Posterior vena cava (tissue), 2 donors: ENCODE results near the gene CLTRN. TPM values are rescaled to one million over a fixed set of nuclear protein-coding genes. Genes with fewer than 3 reads are reported as not detected.

Experiments
- DNase-seq: peaks from one replicate; pipeline ENCODE4 v3.0.0-alpha.2; 2020; ENCODE audit warnings: low spot score
- intact Hi-C, 2 donors: fragments of 100-400 bp; cut with DNase I; formaldehyde crosslinking; loops; one replicate each; pipeline versions ENCODE4 v1.14.1 to v1.14.2; 2022 to 2023
- total RNA-seq, 2 donors: library from RNA; stranded (reverse); fragmentation: NEBNext Ultra II Directional; extraction: Animal tissue kit (Norgen Biotek cat#: 25700); gene quantifications; one replicate each; pipeline ENCODE4 v1.2.1, GENCODE V29; 2021
- donor health status: DM: yes; HTN: yes; CAD: no.
- donor health status: DM: yes; HTN: yes; CAD: no.

Gene CLTRN
- total RNA-seq, 2 donors from 2014 or later: 0.48 to 0.51 TPM

DNA sequence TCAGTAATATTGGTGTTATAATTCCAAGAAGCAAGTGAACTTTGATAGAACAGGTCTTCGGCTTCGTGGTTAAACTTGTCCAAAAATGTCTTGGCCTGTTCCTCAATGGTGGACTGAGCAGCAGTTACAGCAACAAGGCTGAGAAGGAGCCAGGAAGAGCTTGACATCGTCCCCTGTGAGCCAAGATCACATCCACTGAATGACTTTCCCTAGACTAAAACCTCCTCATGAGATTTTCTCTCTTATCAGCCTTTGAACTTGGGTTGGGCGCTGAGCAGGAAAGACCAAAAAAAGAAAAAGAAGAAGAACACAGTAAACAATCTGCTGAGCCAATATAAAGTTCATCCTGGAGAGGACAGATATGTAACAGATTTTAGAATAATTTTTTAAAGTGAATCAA is 63.9 kb downstream of the CLTRN start, which contains the start of gene ACE2:
Gene ACE2, minus strand, starts transcription at position 216 of the 400 bp plus-strand sequence. Its CDS starts 49 bp downstream, at position 167.
- intact Hi-C loops: no loop called here
- DNase-seq: no peak

DNA sequence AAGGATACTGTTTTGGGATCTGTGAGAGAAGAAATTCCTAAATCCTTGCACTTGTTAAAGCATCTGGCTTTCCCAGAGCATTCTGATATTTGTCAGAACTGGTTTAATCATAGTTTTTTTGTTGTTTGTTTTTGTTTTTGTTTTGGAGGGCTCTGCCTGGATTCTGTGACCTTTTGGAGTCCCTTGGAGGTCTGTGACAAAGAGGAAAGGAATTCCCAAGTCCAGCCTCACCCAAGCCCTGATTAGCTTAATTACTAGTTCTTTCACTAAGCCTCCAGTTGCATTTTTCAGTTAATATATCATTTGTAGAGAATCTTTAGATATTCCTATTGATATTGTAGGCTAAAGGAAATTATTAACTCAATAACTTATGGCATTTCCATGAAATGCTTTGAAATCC is 64.6 kb downstream of the CLTRN start:
- DNase-seq: no peak
- intact Hi-C loops: no loop called here

DNA sequence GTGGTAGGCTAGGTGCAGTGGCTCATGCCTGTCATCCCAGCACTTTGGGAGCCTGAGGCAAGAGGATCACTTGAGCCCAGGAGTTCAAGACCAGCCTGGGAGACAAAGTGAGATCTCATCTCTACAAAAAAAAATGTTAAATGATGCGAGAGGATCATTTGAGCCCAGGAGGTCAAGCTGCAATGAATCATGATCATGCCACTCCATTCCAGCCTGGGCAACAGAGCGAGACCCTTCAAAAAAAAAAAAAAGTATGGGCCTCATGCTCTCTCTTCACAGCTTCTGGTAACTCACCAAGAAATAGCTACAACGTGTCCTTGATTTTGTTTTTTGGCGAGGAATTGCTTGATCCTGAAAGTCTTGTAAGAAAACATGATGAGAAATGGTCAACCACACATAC is 65.1 kb downstream of the CLTRN start:
- intact Hi-C loops: no loop called here
- DNase-seq: no peak

DNA sequence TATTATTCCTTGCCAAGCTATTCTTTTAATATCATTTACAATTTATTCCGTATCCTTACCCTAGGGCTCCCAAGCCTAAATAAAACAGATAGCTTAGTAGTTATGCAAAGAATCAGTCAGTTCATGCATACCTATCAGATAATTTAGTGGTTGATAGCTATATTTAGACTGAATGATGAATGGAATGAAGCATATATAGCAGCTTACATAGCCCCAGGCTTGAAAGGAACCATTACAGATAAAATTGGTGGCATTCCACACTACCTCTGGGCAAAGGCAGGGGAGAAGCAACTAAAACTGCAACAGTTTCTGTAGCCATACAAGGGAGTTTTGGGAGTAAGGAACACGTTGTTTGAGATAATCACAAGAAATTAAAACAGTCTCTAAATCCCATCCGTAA is 66.6 kb downstream of the CLTRN start:
- DNase-seq: no peak
- intact Hi-C loops: no loop called here

DNA sequence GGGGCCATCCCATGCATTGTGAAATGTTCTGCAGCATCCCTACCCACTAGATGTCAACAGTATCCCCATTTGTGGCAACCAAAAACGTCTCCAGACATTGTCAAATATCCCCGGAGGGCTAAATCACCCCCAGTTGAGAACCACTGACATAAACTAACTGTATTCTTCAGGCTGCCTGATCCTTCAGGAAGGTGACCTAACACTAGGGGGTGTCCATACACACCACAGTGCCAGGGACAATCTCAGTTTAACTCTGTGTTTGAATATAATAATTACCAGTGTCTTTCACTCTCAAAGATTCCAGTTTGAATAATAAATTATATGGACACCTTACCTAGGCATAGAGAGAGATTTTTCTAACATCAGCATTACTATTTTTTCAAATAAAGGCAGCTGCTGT is 70.2 kb downstream of the CLTRN start:
- intact Hi-C loops: no loop called here

DNA sequence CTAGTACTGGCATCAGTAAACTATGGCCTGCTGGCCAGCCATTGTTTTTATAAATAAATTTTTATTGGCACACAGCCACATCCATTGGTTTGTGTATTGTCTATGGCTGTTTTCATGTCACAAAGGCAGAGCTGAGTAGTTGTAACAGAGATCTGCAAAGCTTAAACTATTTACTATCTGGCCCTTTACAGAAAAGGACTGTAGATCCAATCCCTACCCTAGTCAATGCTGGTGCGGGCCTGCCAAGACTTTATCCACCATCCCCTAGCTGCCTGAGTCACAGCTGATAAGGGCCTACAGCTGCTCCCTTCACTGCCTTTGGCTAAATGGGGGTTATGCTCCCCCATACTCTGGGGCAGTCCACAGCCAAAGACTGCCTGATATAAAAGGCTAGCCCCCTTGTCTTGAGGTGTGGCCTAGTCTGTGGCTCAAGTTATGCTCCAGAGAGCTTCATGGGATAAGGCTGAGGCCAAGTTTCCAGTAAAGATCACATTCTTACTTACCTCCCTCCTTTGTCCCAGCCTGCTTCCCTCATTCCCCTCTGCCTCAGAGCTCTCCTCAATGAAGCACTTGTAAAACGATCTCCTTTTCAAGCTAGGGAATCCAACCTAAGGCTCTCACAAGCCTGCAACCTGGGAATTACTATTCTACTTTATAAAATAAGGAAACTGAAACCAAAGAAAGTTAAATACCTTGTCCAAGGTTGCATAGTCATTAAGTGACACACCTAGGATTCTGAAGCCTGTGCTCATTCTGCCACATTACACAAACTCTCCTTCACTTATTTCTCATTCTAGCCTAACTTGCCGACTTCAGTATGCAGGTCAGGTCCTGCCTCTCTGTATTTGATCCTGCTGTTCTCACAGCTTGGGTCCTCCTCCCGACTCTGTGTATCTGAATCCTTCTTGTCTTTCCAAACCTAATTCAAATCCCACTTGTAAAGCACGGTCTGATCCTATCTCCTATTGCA is 84.5 kb downstream of the CLTRN start:
- intact Hi-C loops: no loop called here

More for the DNA sequence above, 70.2 kb downstream of the CLTRN start:
- DNase-seq: no peak

More for the DNA sequence above, 84.5 kb downstream of the CLTRN start:
- no peak for DNase-seq

Other genes starting within 250 kb of the CLTRN start
- gene PIR, start 171.5 kb downstream of the CLTRN start, total RNA-seq: 10 to 100 TPM; 10.4 to 12.2 TPM
- 1 to 10 TPM; 4.4 to 7.0 TPM for gene BMX, start 164.0 kb downstream of the CLTRN start, total RNA-seq
- 1 to 10 TPM; 1.0 to 1.6 TPM for gene ACE2, start 63.8 kb downstream of the CLTRN start, total RNA-seq
- 10 to 100 TPM; 16.9 to 23.1 TPM for gene CA5B, start 73.5 kb upstream of the CLTRN start, total RNA-seq
- 10 to 100 TPM; 11.1 to 13.1 TPM for gene ZRSR2, start 125.7 kb upstream of the CLTRN start, total RNA-seq
- 10 to 100 TPM; 47.0 to 74.7 TPM for gene AP1S2, start 190.0 kb upstream of the CLTRN start, total RNA-seq